ENCODE measurements around the gene CHMP5. TPM values are rescaled to one million over a fixed set of nuclear protein-coding genes. Genes with fewer than 3 reads are reported as not detected.

CHMP5 gene
- polyA plus RNA-seq (2012; ENCODE audit: insufficient read depth, insufficient read length, low read depth): 57.8 TPM

DNA sequence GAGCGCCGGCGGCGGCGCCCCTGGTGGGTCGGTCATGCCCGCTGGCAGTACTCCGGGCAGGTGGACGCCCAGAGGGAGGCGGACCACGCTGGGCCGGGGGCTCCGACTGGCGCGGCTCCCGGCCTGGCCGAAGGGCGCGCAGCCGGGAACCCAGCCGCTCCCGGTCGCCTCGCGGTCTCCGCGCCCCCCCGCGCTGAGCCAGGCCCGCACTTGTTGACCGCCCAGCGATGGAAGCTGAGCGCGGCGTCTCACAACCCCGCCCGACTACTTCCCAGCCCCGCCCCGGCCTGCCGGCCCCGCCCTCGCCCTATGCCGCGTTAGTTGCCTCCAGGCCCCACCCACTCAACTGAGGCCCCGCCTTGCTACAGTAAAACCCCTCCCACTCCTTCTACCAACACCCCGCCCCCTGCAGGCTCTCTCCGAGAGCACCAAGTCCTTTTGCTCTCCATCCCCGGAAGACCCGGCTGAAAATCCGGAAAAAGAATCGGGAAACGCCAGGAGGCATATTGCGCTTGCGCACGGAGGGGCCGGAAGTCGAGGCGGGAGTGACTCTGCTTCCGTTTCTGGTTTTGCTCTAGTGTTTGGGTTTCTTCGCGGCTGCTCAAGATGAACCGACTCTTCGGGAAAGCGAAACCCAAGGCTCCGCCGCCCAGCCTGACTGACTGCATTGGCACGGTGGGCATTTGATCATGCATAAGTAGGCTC lies at the start of gene CHMP5, which contains the start of gene BAG1:
CHMP5 (plus strand) TSS at position 577 of the 705 bp plus-strand sequence; CDS start at position 607, 30 bp downstream.
BAG1 (minus strand) TSS at position 236 of the 705 bp plus-strand sequence.
- no peaks in the 10 kb centered on the region for H3K27me3 ChIP-seq
- peak within 1 kb of the TSS; percentile 92 for H3K4me3 ChIP-seq (ENCODE audit: low read depth, low read length)
- TF ChIP-seq, protein P1, sequence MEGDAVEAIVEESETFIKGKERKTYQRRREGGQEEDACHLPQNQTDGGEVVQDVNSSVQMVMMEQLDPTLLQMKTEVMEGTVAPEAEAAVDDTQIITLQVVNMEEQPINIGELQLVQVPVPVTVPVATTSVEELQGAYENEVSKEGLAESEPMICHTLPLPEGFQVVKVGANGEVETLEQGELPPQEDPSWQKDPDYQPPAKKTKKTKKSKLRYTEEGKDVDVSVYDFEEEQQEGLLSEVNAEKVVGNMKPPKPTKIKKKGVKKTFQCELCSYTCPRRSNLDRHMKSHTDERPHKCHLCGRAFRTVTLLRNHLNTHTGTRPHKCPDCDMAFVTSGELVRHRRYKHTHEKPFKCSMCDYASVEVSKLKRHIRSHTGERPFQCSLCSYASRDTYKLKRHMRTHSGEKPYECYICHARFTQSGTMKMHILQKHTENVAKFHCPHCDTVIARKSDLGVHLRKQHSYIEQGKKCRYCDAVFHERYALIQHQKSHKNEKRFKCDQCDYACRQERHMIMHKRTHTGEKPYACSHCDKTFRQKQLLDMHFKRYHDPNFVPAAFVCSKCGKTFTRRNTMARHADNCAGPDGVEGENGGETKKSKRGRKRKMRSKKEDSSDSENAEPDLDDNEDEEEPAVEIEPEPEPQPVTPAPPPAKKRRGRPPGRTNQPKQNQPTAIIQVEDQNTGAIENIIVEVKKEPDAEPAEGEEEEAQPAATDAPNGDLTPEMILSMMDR (IDR thresholded peaks at IDR 0.05; ENCODE audit: low read depth, low read length): peak; percentile 42; the same call in 1 of the 2 replicates
- DNase-seq: peak; percentile 100
- H3K9me3 ChIP-seq: no peaks in the 10 kb centered on the region
- H3K36me3 ChIP-seq: peaks cover 34% of the 10 kb centered on the region
- H3K4me1 ChIP-seq: no peaks in the 10 kb centered on the region; the same call in 1 of the 2 replicates

DNA sequence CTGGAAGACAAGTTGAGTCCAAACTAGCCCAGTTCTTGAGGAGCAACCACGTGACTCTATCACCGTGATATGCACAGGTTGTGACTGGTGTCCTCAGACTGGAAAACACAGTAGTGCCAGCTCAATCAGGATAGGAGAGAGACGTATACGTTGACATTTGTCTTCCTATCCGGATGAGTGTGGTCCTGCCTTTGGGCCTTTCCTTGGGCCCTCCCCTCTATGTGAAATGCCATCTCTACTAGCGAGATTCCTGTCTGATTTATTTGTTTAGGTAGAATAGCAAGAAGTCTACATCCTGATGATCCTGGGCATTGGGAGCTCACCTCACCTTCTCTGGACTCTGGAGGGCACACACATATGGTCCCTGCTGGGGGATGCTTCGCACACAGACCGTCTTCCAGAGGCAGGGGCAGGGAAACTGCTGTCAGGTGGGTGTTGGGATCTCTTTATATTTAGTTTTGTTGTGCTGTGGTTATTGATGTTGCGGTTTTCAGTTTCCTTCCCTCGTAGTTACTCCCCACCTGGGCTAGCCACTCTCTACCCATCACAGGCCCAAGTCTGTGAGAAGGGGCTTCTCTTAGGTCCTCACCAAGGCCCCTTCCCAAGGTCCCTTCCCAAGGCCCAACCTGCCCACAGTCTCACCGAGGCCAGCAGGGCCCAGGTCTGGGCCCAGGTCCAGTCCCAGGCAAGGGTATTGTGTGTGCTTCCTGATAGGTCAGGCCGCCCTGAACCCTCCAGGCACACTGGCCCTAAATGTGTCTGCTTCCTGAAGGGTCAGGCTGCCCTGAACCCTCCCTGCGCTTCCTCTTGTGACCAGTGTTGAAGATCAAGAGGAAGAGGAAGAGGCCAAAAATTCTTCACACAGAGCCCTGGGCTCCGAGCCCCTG lies 43.9 kb upstream of the CHMP5 start:
- DNase-seq: no peak
- TF ChIP-seq, protein P1 (IDR thresholded peaks at IDR 0.05; ENCODE audit: low read depth, low read length): no peak
- Histone ChIP-seq H3K27me3 (no peaks in the 10 kb centered on the region), H3K36me3 (no peaks in the 10 kb centered on the region), H3K4me1 (no peaks in the 10 kb centered on the region; the same call in 1 of the 2 replicates), H3K4me3 (ENCODE audit: low read depth, low read length) (no peak overlapping the region), H3K9me3 (no peaks in the 10 kb centered on the region)

DNA sequence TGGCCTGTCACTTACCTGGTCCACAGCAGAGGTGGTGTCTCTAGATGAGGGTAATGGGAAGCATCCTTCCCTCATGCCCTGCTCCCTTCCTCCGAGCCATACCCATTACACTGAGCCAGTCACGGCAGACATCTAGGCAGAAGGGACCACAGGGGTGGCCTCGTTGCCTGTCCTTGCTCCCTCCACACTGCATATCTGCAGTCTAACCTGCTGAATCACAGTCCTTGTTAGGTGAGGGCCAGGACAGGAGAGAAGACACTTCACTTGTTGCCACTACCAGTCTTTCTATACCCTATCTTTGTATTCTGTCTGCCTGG lies 43.3 kb upstream of the CHMP5 start:
- TF ChIP-seq, protein P1 (IDR thresholded peaks at IDR 0.05; ENCODE audit: low read depth, low read length): no peak
- Histone ChIP-seq H3K9me3 (no peaks in the 10 kb centered on the region), H3K4me1 (no peaks in the 10 kb centered on the region; the same call in 1 of the 2 replicates), H3K4me3 (ENCODE audit: low read depth, low read length) (no peak overlapping the region), H3K27me3 (no peaks in the 10 kb centered on the region), H3K36me3 (no peaks in the 10 kb centered on the region)
- no peak for DNase-seq

DNA sequence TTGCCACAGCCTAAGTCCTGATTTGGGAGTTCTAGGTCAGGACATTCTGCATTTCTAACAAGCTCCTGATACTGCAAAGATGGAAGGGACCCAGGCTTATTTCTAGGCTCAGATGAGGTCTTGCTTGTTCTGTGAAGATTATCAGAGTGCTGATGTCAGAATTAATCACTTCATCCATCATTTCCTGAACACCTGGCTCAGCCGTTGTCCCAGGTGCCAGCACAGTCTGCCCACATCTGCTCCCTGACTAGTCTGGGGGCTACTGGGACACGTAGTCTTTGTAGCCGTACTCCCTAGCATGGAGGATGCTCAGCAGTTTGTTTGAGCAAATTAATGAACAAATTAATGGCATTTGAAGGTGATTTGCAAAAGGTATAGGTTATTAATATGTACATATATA lies 42.8 kb upstream of the CHMP5 start:
- no peaks in the 10 kb centered on the region for H3K27me3 ChIP-seq
- TF ChIP-seq, protein P1 (IDR thresholded peaks at IDR 0.05; ENCODE audit: low read depth, low read length): no peak
- DNase-seq: no peak
- no peaks in the 10 kb centered on the region for H3K9me3 ChIP-seq
- H3K4me1 ChIP-seq: no peaks in the 10 kb centered on the region; the same call in 1 of the 2 replicates
- no peak overlapping the region for H3K4me3 ChIP-seq (ENCODE audit: low read depth, low read length)
- H3K36me3 ChIP-seq: no peaks in the 10 kb centered on the region

DNA sequence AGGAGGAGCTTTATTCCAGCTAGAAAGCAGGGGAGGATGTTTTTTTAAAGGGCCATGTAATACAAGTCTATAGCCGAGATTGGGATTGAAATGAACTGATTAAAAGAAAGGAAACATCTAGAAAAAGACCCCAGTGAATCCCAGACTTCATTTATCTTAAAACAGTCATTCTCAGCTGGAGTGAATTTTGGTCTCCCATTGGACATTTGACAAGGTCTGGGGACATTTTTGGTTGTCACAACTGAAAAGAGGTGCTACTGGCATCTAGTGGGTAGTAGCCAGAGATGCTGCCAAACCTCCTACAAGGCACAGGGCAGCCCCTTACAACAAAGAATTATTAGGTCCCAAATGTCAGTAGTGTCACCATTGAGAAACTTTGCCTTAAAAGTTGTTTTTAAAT lies 41.2 kb upstream of the CHMP5 start:
- TF ChIP-seq, protein P1 (IDR thresholded peaks at IDR 0.05; ENCODE audit: low read depth, low read length): peak; percentile 19; the same call in 1 of the 2 replicates
- no peak for DNase-seq

More for the DNA sequence above, 41.2 kb upstream of the CHMP5 start:
- no peak overlapping the region for H3K4me3 ChIP-seq (ENCODE audit: low read depth, low read length)
- no peaks in the 10 kb centered on the region for H3K27me3 ChIP-seq
- no peaks in the 10 kb centered on the region for H3K36me3 ChIP-seq
- no peaks in the 10 kb centered on the region for H3K9me3 ChIP-seq
- H3K4me1 ChIP-seq: no peaks in the 10 kb centered on the region; the same call in 1 of the 2 replicates
